HG03159 (cell line): Measurements from ENCODE around the gene PDE2A.

Experiments
- ATAC-seq: cut with Tn5 transposase; IDR thresholded peaks from one replicate; pipeline ENCODE4 v1.9.1; 2021; ENCODE audit warnings: mild to moderate bottlenecking, moderate library complexity; ENCODE audit not compliant: unreplicated experiment

PDE2A gene

GRCh38 chr11:72637926-72638325 is 36.3 kb downstream of the PDE2A start:
- no peak for ATAC-seq

GRCh38 chr11:72637198-72637597 is 37.0 kb downstream of the PDE2A start:
- no peak for ATAC-seq

GRCh38 chr11:72636376-72636775 is 37.8 kb downstream of the PDE2A start:
- no peak for ATAC-seq

- ATAC-seq, result no peak
These were observed 38.3 kb downstream of the PDE2A start for GRCh38 chr11:72635933-72636332.

GRCh38 chr11:72635309-72635915 is 38.8 kb downstream of the PDE2A start:
- ATAC-seq, result no peak

GRCh38 chr11:72634472-72635095 is 39.6 kb downstream of the PDE2A start:
- ATAC-seq, result no peak

- no peak for ATAC-seq
These were observed 40.2 kb downstream of the PDE2A start for GRCh38 chr11:72634016-72634415.

GRCh38 chr11:72633068-72633467 is 41.2 kb downstream of the PDE2A start:
- ATAC-seq, result no peak

GRCh38 chr11:72631806-72632731 is 42.2 kb downstream of the PDE2A start:
- no peak for ATAC-seq

- no peak for ATAC-seq
These were observed 43.9 kb downstream of the PDE2A start for GRCh38 chr11:72630104-72630852.

- ATAC-seq, result no peak
These were observed 45.0 kb downstream of the PDE2A start for GRCh38 chr11:72629266-72629665.

- no peak for ATAC-seq
These were observed 46.5 kb downstream of the PDE2A start for GRCh38 chr11:72627594-72628281.

GRCh38 chr11:72626414-72626936 is 47.7 kb downstream of the PDE2A start:
- ATAC-seq, result no peak

- ATAC-seq, result no peak
These were observed 48.4 kb downstream of the PDE2A start for GRCh38 chr11:72625691-72626413.

- ATAC-seq, result no peak
These were observed 49.6 kb downstream of the PDE2A start for GRCh38 chr11:72624496-72625201.

GRCh38 chr11:72623052-72623451 is 51.2 kb downstream of the PDE2A start:
- no peak for ATAC-seq

GRCh38 chr11:72621008-72621610 is 53.1 kb downstream of the PDE2A start:
- ATAC-seq, result no peak

GRCh38 chr11:72618803-72619202 is 55.4 kb downstream of the PDE2A start:
- ATAC-seq, result no peak
